Adrenal gland (tissue), 5 donors: ENCODE results near the gene PKP2.

Experiments used
- POLR2A ChIP-seq, 2 donors: fragments of 450-650 bp; IDR thresholded peaks; one replicate each; pipeline ENCODE4 v1.6.1; 2017; ENCODE audit warnings: antibody characterized with exemption in 2 of 2, mild to moderate bottlenecking in 2 of 2, moderate library complexity in 1 of 2
- TF ChIP-seq, protein P1 (sequence below), 6 experiments: fragments of 450-650 bp in 4 of 6; fragments of 200-600 bp in 2 of 6; sonication (generic) in 1 of 6; IDR thresholded peaks; 1 replicate in 5 of 6; 2 replicates in 1 of 6; pipeline versions ENCODE4 v1.5.1 to v1.8.0; 2016 to 2021; ENCODE audit warnings: antibody characterized with exemption in 6 of 6, mild to moderate bottlenecking in 2 of 6, moderate library complexity in 1 of 6
- donor health status: DM: no; HTN: no; CAD: no.

DNA sequence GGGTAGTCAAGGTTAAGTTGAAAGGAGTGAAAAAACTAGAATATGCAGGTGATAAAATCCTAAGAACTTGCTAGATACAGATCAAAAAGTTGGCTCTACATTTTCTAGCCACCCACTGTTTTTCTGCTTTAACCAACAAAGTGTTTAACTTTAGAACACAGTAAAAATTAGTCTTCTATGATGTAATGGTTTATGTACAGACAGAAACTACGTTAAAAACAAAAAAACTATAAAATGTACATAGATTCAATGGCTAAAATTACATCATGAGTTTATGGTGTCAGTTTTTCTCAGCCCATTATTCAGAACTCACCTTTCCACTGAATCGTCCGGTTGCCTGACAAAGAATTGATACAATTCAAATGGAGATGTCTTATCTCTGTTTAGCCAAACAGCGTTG lies 143.0 kb downstream of the PKP2 start:
- TF ChIP-seq, protein P1, sequence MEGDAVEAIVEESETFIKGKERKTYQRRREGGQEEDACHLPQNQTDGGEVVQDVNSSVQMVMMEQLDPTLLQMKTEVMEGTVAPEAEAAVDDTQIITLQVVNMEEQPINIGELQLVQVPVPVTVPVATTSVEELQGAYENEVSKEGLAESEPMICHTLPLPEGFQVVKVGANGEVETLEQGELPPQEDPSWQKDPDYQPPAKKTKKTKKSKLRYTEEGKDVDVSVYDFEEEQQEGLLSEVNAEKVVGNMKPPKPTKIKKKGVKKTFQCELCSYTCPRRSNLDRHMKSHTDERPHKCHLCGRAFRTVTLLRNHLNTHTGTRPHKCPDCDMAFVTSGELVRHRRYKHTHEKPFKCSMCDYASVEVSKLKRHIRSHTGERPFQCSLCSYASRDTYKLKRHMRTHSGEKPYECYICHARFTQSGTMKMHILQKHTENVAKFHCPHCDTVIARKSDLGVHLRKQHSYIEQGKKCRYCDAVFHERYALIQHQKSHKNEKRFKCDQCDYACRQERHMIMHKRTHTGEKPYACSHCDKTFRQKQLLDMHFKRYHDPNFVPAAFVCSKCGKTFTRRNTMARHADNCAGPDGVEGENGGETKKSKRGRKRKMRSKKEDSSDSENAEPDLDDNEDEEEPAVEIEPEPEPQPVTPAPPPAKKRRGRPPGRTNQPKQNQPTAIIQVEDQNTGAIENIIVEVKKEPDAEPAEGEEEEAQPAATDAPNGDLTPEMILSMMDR (IDR thresholded peaks at IDR 0.05) = no peak
- no peak for TF ChIP-seq POLR2A (IDR thresholded peaks at IDR 0.05)
